Hematopoietic multipotent progenitor cell treated with erythropoietin and hydrocortisone succinate and interleukin-3 and kit ligand, for 8 days (in vitro differentiated cells): ENCODE data around the gene ADAMTSL1.

Experiments used
- DNase-seq: peaks from one replicate; pipeline ENCODE4 v3.0.0-alpha.2; 2015

ADAMTSL1 gene

GRCh38 chr9:18743971-18744370 is 270.0 kb downstream of the ADAMTSL1 start:
- DNase-seq = no peak

GRCh38 chr9:18745710-18746109 is 271.8 kb downstream of the ADAMTSL1 start:
- no peak for DNase-seq

- DNase-seq = no peak
Observed at GRCh38 chr9:18746631-18747030, 272.7 kb downstream of the ADAMTSL1 start.

DNA sequence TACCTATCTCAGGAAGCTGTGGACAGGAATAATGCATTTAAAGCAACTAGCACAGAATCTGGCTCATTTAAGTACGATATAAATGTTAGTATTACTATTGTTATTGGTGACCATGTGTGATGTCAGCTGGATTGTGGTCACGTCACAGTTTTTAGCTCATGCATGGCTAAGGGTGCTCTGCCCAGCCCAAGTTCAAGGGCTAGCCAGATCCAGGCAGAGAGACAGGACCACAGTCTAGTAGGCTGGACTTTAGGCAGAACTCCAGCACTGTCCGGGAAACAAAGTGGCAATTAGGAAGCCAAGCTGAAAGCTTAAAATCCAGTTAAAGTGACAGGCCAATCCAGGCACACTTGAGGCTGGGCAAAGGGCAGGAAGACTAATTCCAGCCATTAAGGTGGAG is 273.6 kb downstream of the ADAMTSL1 start:
- no peak for DNase-seq

DNA sequence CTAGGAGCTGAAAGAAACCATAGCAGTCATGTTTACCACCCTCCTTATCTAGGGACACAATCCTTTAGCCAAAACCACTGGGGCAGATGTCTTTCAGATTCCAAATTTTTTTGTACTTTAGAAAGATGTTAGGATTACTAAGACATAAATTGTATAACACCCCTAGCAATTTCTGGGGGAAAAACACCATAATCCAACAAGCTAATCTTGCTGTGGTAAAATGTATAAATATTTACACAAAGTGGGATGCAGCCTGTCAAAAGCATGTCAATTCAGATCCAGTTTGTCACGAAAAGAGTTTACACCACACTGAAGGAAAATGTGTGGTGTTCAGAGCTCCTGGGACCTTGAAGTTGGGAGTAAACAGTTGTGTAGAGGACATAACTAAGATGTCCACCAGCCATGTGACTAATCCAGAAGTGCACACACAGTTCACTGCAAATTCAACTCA is 274.3 kb downstream of the ADAMTSL1 start:
- DNase-seq = no peak

DNA sequence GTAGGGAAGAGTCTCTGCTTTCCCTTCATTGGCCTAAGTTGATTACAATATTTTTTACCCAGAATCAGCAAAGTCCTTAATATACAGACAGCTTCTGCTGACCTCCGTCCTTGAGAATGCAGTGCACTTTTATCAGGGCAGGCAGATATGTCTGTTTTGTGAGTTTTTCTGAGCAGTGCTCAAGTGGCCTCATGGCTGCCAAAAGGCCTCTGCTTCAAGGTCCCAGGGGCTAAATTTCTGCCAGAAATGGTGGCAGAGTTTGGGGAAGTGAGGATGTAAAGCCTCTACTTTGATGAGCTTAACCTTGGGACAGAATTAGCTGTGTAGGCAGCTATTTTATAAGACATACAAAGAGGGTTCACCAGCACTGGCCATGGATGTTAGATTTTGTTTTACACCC is 275.8 kb downstream of the ADAMTSL1 start:
- DNase-seq = no peak

- DNase-seq = no peak
Observed at GRCh38 chr9:18753904-18754303, 280.0 kb downstream of the ADAMTSL1 start.

GRCh38 chr9:18754537-18754936 is 280.6 kb downstream of the ADAMTSL1 start:
- DNase-seq = no peak

DNA sequence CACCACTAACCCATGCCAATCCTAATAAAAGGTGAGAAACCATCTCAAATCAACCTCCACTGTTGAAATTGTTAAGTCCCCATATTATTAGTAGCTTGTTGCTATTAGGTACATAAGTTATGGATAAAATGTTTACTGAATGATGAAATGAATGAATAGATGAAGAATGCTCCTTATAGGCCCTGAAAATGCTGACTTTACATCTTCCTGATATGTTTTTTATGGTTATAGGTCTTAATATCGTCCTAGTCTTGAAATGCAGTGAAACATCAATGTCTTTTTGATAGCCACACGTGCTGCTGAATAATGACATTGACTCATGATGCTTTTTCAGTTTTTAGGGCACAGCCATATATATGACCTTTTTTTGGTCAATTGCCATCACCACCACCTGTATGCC is 281.3 kb downstream of the ADAMTSL1 start:
- DNase-seq = no peak

DNA sequence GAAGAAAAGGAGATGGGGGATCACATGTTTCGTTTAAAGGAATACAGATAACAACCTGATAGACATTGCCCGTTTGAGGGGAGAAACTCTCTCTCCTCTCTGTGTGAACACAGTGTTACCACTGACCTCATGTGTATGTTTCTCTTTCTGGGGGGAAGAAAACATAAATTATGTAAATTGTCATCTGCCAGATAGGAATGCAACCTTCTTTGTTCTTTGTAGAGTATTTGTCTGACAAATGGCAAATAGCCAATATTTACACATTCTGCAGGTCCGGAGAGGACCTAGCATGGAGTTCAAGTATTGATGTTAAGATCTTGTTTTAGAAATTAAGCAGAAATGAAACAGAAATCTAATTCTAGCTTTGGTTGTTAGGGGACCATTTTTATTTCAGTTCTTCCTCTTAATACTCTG is 282.8 kb downstream of the ADAMTSL1 start:
- no peak for DNase-seq

- DNase-seq = no peak
Observed at GRCh38 chr9:18759827-18760226, 285.9 kb downstream of the ADAMTSL1 start.

GRCh38 chr9:18761742-18762300 is 287.9 kb downstream of the ADAMTSL1 start:
- DNase-seq = no peak

GRCh38 chr9:18766989-18767550 is 293.1 kb downstream of the ADAMTSL1 start:
- no peak for DNase-seq

DNA sequence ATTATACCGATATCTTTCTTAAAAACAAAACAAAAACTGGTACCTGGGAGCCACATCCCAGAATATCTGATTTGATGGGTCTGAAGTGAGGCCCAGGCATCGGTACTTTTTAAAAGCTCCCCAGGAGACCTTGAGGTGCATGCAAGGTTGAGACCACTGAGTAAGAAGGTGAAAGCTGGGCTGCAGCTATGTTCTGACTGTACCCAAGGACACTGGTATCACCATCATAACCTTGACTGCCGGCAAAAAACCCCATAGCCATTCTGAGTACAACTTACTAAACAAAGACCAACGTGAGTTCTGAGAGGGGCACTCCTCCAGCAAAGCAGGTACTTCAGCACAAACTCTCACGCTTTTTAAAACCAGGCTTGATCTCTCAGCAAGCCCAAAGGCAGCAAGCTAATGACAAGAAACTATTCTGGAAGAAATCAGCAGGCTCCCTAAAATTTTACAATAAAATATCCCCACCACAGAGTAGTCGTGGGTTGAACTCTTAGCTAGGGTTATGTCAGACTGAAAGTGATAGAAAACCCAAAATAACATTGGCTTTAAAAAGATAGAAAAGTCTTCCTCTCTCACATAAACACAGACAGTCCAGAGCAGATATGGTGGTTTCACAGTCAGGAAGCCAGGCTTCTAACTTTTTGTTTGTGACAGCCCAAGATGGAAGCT is 295.1 kb downstream of the ADAMTSL1 start:
- no peak for DNase-seq

GRCh38 chr9:18770131-18770908 is 296.4 kb downstream of the ADAMTSL1 start:
- DNase-seq = no peak

GRCh38 chr9:18771011-18771410 is 297.1 kb downstream of the ADAMTSL1 start:
- no peak for DNase-seq

GRCh38 chr9:18771763-18772162 is 297.8 kb downstream of the ADAMTSL1 start:
- no peak for DNase-seq

GRCh38 chr9:18775241-18775640 is 301.3 kb downstream of the ADAMTSL1 start:
- DNase-seq = no peak

DNA sequence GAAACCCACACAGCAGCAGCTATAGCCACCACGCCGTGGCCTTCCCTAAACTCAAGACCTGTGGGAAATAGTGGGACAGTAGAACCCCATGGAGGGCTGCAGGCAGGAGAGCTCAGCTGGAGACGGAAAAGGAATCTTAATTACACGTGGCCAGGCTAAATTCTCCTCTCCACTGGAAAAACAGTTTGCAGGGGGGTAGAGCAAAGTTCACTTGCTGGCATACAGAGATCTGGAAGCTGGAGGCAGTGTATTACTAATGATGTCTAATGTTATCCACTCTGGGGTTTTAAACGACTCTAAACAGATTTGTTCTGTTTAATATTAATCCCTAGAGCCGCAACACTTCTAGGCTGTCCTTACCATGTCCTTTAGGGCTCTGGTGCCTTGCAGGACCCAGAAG is 302.0 kb downstream of the ADAMTSL1 start:
- DNase-seq = no peak

GRCh38 chr9:18776836-18777820 is 303.2 kb downstream of the ADAMTSL1 start:
- no peak for DNase-seq

- DNase-seq = no peak
Observed at GRCh38 chr9:18778147-18778546, 304.2 kb downstream of the ADAMTSL1 start.

GRCh38 chr9:18778846-18779245 is 304.9 kb downstream of the ADAMTSL1 start:
- DNase-seq = no peak

DNA sequence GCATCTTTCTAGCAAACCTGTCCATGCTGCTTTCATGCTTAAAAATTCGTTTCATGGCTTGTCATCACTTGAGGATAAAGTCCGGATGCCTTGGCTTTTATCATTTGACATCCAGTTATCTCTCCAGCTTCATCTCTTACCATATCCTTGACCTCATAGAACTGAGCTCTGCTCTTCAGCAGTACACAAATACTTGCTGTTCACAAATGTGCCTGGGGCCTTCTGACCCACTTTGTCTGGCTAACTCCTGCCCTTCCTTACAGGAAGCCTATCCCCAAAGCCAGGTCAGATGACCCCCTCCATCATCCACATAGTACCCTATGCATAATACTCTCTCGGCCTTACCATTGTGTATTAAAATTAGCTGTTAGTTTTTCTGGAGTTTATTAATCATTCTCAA is 310.0 kb downstream of the ADAMTSL1 start:
- no peak for DNase-seq
